Astrocyte (in vitro differentiated cells and primary cell): ENCODE data around the gene ANKRD23. TPM values are rescaled to one million over a fixed set of nuclear protein-coding genes. Genes with fewer than 3 reads are reported as not detected.

Experiments used
- DNase-seq: peaks from one replicate; pipeline ENCODE4 v3.0.0-alpha.2; 2010; ENCODE audit warnings: low read depth
- FAIRE-seq: peaks from 2 replicates; lab custom pipeline; 2011; peaks lifted over from hg19 to GRCh38; lab: Jason Lieb, UNC
- H2AFZ ChIP-seq: 2 replicates; pipeline ENCODE4 v1.6.0; 2012; ENCODE audit warnings: low read depth, low read length, inconsistent platforms
- H3K27ac ChIP-seq: 2 replicates; pipeline ENCODE4 v1.5.1; 2011; ENCODE audit warnings: low read depth, low read length, inconsistent platforms
- H3K27me3 ChIP-seq: 2 replicates; pipeline ENCODE4 v1.6.0; 2011; ENCODE audit warnings: low read length, inconsistent platforms; ENCODE audit not compliant: insufficient read depth
- H3K36me3 ChIP-seq: 2 replicates; pipeline ENCODE4 v1.5.1; 2011; ENCODE audit warnings: low read length, inconsistent platforms; ENCODE audit not compliant: insufficient read depth
- H3K4me1 ChIP-seq: 2 replicates; pipeline ENCODE4 v1.5.1; 2011; ENCODE audit warnings: low read length, inconsistent platforms; ENCODE audit not compliant: insufficient read depth
- H3K4me2 ChIP-seq: 2 replicates; pipeline ENCODE4 v1.6.0; 2012; ENCODE audit warnings: low read length, inconsistent platforms
- H3K4me3 ChIP-seq: 2 replicates; pipeline ENCODE4 v1.5.1; 2011; ENCODE audit warnings: low read depth, mild to moderate bottlenecking, low read length, inconsistent platforms; ENCODE audit not compliant: insufficient read depth
- H3K79me2 ChIP-seq: 2 replicates; pipeline ENCODE4 v1.6.0; 2012; ENCODE audit warnings: mild to moderate bottlenecking, low read length, inconsistent platforms; ENCODE audit not compliant: insufficient read depth
- H3K9ac ChIP-seq: 2 replicates; pipeline ENCODE4 v1.6.0; 2012; ENCODE audit warnings: mild to moderate bottlenecking, low read length, inconsistent platforms
- H3K9me3 ChIP-seq: 2 replicates; pipeline ENCODE4 v1.5.1; 2012; ENCODE audit warnings: low read depth, mild to moderate bottlenecking, low read length, inconsistent platforms; ENCODE audit not compliant: insufficient read depth
- H4K20me1 ChIP-seq: 2 replicates; pipeline ENCODE4 v1.6.0; 2012; ENCODE audit warnings: low read length, inconsistent platforms; ENCODE audit not compliant: insufficient read depth
- H3K27ac Mint-ChIP-seq: one replicate; pipeline ENCODE4 v1.8.0; 2021; ENCODE audit warnings: mild to moderate bottlenecking, mixed read lengths; ENCODE audit not compliant: unreplicated experiment
- H3K27me3 Mint-ChIP-seq: one replicate; pipeline ENCODE4 v1.8.0; 2021; ENCODE audit warnings: low read depth, mixed read lengths; ENCODE audit not compliant: unreplicated experiment
- H3K36me3 Mint-ChIP-seq: one replicate; pipeline ENCODE4 v1.8.0; 2021; ENCODE audit warnings: low read depth, mixed read lengths; ENCODE audit not compliant: unreplicated experiment
- H3K4me1 Mint-ChIP-seq: one replicate; pipeline ENCODE4 v1.8.0; 2021; ENCODE audit warnings: low read depth, mixed read lengths; ENCODE audit not compliant: unreplicated experiment
- H3K4me3 Mint-ChIP-seq: one replicate; pipeline ENCODE4 v1.8.0; 2021; ENCODE audit warnings: mild to moderate bottlenecking, moderate library complexity, mixed read lengths; ENCODE audit not compliant: unreplicated experiment
- H3K9me3 Mint-ChIP-seq: one replicate; pipeline ENCODE4 v1.8.0; 2021; ENCODE audit warnings: mild to moderate bottlenecking, mixed read lengths; ENCODE audit not compliant: unreplicated experiment
- EZH2 ChIP-seq: IDR thresholded peaks from 2 replicates; pipeline ENCODE4 v1.6.1; 2012; ENCODE audit warnings: mild to moderate bottlenecking, low read length, inconsistent platforms; ENCODE audit not compliant: insufficient read depth
- total RNA-seq: library from RNA; stranded (reverse); gene quantifications from 2 replicates; pipeline ENCODE4 v1.2.1, GENCODE V29; 2021
- TF ChIP-seq, protein P1 (sequence below): IDR thresholded peaks from 2 replicates; pipeline ENCODE4 v1.5.1; 2011; ENCODE audit warnings: low read depth, mild to moderate bottlenecking, inconsistent platforms, low read length, moderate library complexity; ENCODE audit not compliant: insufficient read depth

Gene ANKRD23
- total RNA-seq, 1 donor from 2014 or later = 2.5 TPM

DNA sequence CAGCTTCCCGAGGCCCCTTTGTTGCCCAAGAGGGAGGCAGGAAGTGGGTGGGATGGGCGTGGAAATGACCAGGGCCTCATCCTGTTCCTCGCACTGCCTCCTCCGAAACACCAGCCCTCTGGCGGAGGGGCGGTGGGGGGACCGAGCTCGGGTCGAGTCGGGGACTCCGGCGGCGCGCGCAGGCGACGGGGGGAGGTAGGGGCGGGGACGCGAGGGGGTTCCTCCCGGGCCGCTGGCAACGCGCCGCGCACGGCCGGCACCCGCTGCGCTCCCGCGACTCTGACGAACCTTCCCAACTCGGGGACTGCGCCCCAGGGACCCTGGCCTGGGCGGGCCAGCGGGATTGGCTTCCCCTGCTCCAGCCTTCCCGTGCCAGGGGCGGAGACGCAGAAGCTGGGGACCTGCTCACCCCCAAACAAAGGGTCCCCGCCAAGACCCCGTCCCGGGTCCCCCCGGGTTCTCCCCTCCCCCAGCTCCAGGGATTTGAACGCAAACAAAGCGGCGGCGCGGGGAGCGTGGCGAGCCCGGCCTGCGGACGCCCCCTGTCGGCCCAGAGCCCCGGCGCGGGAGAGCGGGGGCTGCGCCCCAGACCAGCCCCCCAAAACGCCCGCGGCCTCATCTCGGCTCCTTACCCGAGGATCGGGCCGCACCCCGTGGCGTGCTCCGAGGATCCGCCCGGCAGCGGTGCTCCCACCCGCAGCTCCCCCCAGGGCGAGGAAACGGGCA is 24.9 kb upstream of the ANKRD23 start:
- Histone ChIP-seq H3K4me2 (peak overlapping the region; percentile 98), H2AFZ (peak overlapping the region; percentile 74), H3K4me3 (peak overlapping the region; percentile 83), H4K20me1 (peaks cover 42% of the 10 kb centered on the region), H3K27me3 (no peaks in the 10 kb centered on the region), H3K36me3 (peaks cover 17% of the 10 kb centered on the region), H3K27ac (peak overlapping the region; percentile 72), H3K9me3 (no peaks in the 10 kb centered on the region), H3K4me1 (peaks cover 30% of the 10 kb centered on the region), H3K79me2 (peaks cover 48% of the 10 kb centered on the region), H3K9ac (peak overlapping the region; percentile 92)
- H3K4me1 Mint-ChIP-seq = peaks cover 14% of the 10 kb centered on the region
- no peak for TF ChIP-seq EZH2
- TF ChIP-seq, protein P1, sequence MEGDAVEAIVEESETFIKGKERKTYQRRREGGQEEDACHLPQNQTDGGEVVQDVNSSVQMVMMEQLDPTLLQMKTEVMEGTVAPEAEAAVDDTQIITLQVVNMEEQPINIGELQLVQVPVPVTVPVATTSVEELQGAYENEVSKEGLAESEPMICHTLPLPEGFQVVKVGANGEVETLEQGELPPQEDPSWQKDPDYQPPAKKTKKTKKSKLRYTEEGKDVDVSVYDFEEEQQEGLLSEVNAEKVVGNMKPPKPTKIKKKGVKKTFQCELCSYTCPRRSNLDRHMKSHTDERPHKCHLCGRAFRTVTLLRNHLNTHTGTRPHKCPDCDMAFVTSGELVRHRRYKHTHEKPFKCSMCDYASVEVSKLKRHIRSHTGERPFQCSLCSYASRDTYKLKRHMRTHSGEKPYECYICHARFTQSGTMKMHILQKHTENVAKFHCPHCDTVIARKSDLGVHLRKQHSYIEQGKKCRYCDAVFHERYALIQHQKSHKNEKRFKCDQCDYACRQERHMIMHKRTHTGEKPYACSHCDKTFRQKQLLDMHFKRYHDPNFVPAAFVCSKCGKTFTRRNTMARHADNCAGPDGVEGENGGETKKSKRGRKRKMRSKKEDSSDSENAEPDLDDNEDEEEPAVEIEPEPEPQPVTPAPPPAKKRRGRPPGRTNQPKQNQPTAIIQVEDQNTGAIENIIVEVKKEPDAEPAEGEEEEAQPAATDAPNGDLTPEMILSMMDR = peak; percentile 26
- FAIRE-seq (no peak), DNase-seq (peak; percentile 82)
- H3K9me3 Mint-ChIP-seq = no peaks in the 10 kb centered on the region
- no peak overlapping the region for H3K27ac Mint-ChIP-seq
- peak overlapping the region; percentile 90 for H3K4me3 Mint-ChIP-seq
- no peaks in the 10 kb centered on the region for H3K27me3 Mint-ChIP-seq
- no peaks in the 10 kb centered on the region for H3K36me3 Mint-ChIP-seq

DNA sequence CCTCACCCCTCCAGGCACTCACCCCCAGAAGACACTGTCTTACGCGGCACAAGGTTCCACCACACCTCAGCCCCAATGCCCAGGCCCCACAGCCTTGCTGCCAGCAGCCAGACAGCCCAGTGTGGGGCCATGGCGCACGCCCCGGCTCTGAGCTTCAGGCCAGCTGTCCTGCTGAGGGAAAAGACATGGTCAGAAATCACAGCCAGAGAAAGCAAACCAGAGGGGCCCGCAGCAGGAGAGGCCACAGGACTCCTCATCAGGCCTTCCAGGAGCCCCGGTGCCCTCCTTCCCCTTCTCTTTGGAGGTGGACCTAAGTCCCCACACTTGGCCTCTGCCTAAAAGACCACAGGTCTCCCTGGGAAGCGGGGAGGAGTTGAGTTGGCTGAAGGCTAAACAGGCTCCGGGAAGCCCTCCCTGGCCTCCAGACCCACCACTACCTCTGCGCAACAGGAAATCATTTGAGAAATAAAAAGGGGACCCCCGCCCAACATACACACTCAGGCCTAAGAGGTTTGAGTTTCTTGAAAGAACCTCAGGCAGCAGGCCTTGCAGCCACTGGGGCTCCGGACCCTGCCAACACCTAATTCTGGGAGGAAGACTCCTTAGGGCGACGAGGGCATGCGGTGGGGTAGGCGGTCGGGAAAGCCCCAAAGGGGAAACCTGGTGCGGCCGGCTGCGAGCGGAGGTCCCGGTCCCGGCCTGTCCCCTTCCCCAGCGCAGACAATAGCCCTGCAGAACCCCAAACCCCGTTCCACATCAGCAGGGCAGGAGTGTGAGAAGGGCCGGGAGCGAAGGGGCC is 24.1 kb upstream of the ANKRD23 start:
- FAIRE-seq (no peak), DNase-seq (no peak)
- Histone ChIP-seq H3K27ac (peak overlapping the region; percentile 72), H3K9ac (peak overlapping the region; percentile 92), H3K27me3 (no peaks in the 10 kb centered on the region), H4K20me1 (peaks cover 50% of the 10 kb centered on the region), H2AFZ (peak overlapping the region; percentile 58), H3K79me2 (peaks cover 48% of the 10 kb centered on the region), H3K4me2 (peak overlapping the region; percentile 98), H3K4me1 (peaks cover 29% of the 10 kb centered on the region), H3K36me3 (peaks cover 24% of the 10 kb centered on the region), H3K4me3 (peak overlapping the region; percentile 83), H3K9me3 (no peaks in the 10 kb centered on the region)
- no peak for TF ChIP-seq EZH2
- TF ChIP-seq, protein P1 = no peak
- H3K36me3 Mint-ChIP-seq = peaks cover 5% of the 10 kb centered on the region
- H3K27ac Mint-ChIP-seq = peak overlapping the region; percentile 84
- peak overlapping the region; percentile 90 for H3K4me3 Mint-ChIP-seq
- no peaks in the 10 kb centered on the region for H3K9me3 Mint-ChIP-seq
- no peaks in the 10 kb centered on the region for H3K27me3 Mint-ChIP-seq
- H3K4me1 Mint-ChIP-seq = peaks cover 11% of the 10 kb centered on the region
